K562 (cell line): ENCODE measurements around the gene GABARAP. TPM values are rescaled to one million over a fixed set of nuclear protein-coding genes. Genes with fewer than 3 reads are reported as not detected.

ENCODE experiments used
- CHD4 ChIP-seq: fragments of 200-600 bp; sonication (generic); IDR thresholded peaks from 3 replicates; pipeline ENCODE4 v1.6.1; 2012; ENCODE audit warnings: low read depth, mild to moderate bottlenecking, mixed read lengths, low read length, inconsistent platforms; ENCODE audit not compliant: insufficient read depth, insufficient replicate concordance, poor library complexity, severe bottlenecking
- FOXP1 ChIP-seq: sonication (generic); formaldehyde crosslinking; IDR thresholded peaks from 2 replicates; pipeline ENCODE4 v1.8.0; 2022; ENCODE audit warnings: mild to moderate bottlenecking, missing genetic modification reagents
- GTF2F1 ChIP-seq: IDR thresholded peaks from 2 replicates; pipeline ENCODE4 v1.6.1; 2011; ENCODE audit warnings: low read depth, low read length, improper control_type of control experiment
- HBP1 ChIP-seq: fragments of 450-650 bp; formaldehyde crosslinking; IDR thresholded peaks from 2 replicates; pipeline ENCODE4 v1.4.0; 2022; ENCODE audit warnings: missing genetic modification characterization
- NFRKB ChIP-seq: fragments of 450-650 bp; IDR thresholded peaks from 2 replicates; pipeline ENCODE4 v1.6.1; 2016; ENCODE audit warnings: low read depth
- NKRF ChIP-seq: fragments of 450-650 bp; IDR thresholded peaks from 2 replicates; pipeline ENCODE4 v1.6.1; 2016; ENCODE audit warnings: borderline replicate concordance
- RUNX1 ChIP-seq: sonication (generic); IDR thresholded peaks from 2 replicates; pipeline ENCODE4 v1.6.1; 2016; ENCODE audit warnings: antibody characterized with exemption, low read depth
- polyA plus RNA-seq, 8 experiments: library from polyadenylated mRNA; depleted of rRNA in 4 of 8; stranded (reverse) in 5 of 8; unstranded in 3 of 8; fragments of >200 nt; fragmentation: Nextera tagmentation in 2 of 8; fragmentation: Illumina TruSeq in 1 of 8; extraction: Ambion mirVana in 2 of 8; extraction: Trizol in 1 of 8; gene quantifications; 2 replicates each; pipeline versions ENCODE4 v1.2.1 to v1.2.3, GENCODE V29; 2011 to 2014; ENCODE audit warnings: inconsistent platforms in 1 of 8, missing spikeins in 1 of 8
- total RNA-seq, 7 experiments: library from RNA; depleted of rRNA in 6 of 7; stranded (reverse); fragments of >200 nt in 6 of 7; fragmentation: Illumina TruSeq in 2 of 7; extraction: Trizol in 2 of 7; gene quantifications; 2 replicates each; pipeline versions ENCODE4 v1.2.1 to v1.2.3, GENCODE V29; 2011 to 2021; ENCODE audit warnings: low replicate concordance in 1 of 7
- TF ChIP-seq, protein P1 (sequence below): fragments of 450-650 bp; IDR thresholded peaks from 2 replicates; pipeline ENCODE4 v1.6.1; 2017; ENCODE audit warnings: antibody characterized with exemption, mild to moderate bottlenecking
- TF ChIP-seq, protein P2 (sequence below), 2 experiments: fragments of 200-800 bp in 1 of 2; sonication (Bioruptor generic) in 1 of 2; sonication (generic) in 1 of 2; formaldehyde crosslinking in 1 of 2; IDR thresholded peaks in 1 of 2; conservative IDR thresholded peaks in 1 of 2; 2 replicates each; pipeline versions ENCODE4 v1.5.0 to v1.6.1; 2016 to 2020; ENCODE audit warnings: missing compliant biosample characterization in 1 of 2, missing genetic modification characterization in 1 of 2, missing genetic modification reagents in 1 of 2
- TF ChIP-seq, protein P3 (sequence below), 2 experiments: fragments of 450-650 bp; IDR thresholded peaks; 2 replicates each; pipeline ENCODE4 v1.6.1; 2018; ENCODE audit warnings: mild to moderate bottlenecking in 2 of 2, low read depth in 1 of 2; ENCODE audit not compliant: partially characterized antibody in 2 of 2

GABARAP gene
- total and polyA plus RNA-seq, 9 of the 15 experiments (the other 6 are each of a cell fraction or from before 2014, with no cell fraction given), result 47.5 to 373 (median 152) TPM

GRCh38 chr17:7241783-7242716, at the start of gene GABARAP (continued):
- TF ChIP-seq, protein P1, sequence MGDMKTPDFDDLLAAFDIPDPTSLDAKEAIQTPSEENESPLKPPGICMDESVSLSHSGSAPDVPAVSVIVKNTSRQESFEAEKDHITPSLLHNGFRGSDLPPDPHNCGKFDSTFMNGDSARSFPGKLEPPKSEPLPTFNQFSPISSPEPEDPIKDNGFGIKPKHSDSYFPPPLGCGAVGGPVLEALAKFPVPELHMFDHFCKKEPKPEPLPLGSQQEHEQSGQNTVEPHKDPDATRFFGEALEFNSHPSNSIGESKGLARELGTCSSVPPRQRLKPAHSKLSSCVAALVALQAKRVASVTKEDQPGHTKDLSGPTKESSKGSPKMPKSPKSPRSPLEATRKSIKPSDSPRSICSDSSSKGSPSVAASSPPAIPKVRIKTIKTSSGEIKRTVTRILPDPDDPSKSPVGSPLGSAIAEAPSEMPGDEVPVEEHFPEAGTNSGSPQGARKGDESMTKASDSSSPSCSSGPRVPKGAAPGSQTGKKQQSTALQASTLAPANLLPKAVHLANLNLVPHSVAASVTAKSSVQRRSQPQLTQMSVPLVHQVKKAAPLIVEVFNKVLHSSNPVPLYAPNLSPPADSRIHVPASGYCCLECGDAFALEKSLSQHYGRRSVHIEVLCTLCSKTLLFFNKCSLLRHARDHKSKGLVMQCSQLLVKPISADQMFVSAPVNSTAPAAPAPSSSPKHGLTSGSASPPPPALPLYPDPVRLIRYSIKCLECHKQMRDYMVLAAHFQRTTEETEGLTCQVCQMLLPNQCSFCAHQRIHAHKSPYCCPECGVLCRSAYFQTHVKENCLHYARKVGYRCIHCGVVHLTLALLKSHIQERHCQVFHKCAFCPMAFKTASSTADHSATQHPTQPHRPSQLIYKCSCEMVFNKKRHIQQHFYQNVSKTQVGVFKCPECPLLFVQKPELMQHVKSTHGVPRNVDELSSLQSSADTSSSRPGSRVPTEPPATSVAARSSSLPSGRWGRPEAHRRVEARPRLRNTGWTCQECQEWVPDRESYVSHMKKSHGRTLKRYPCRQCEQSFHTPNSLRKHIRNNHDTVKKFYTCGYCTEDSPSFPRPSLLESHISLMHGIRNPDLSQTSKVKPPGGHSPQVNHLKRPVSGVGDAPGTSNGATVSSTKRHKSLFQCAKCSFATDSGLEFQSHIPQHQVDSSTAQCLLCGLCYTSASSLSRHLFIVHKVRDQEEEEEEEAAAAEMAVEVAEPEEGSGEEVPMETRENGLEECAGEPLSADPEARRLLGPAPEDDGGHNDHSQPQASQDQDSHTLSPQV, result no peak
- TF ChIP-seq, protein P2, sequence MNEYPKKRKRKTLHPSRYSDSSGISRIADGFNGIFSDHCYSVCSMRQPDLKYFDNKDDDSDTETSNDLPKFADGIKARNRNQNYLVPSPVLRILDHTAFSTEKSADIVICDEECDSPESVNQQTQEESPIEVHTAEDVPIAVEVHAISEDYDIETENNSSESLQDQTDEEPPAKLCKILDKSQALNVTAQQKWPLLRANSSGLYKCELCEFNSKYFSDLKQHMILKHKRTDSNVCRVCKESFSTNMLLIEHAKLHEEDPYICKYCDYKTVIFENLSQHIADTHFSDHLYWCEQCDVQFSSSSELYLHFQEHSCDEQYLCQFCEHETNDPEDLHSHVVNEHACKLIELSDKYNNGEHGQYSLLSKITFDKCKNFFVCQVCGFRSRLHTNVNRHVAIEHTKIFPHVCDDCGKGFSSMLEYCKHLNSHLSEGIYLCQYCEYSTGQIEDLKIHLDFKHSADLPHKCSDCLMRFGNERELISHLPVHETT (CRISPR knock-in tag; conservative IDR thresholded peaks at IDR 0.05 in 1 of 2, IDR thresholded peaks at IDR 0.05 in 1 of 2), result peak in 1 of 2 experiments; percentile 31; a peak in 1 of 4 replicates
- TF ChIP-seq NKRF (peak; percentile 66), CHD4 (no peak), RUNX1 (no peak), FOXP1 (CRISPR knock-in tag) (0 out of 2 replicates have a peak, but pooled peaks have one; percentile 58), HBP1 (CRISPR knock-in tag) (no peak), NFRKB (peak; percentile 78), GTF2F1 (no peak)
- TF ChIP-seq, protein P3, sequence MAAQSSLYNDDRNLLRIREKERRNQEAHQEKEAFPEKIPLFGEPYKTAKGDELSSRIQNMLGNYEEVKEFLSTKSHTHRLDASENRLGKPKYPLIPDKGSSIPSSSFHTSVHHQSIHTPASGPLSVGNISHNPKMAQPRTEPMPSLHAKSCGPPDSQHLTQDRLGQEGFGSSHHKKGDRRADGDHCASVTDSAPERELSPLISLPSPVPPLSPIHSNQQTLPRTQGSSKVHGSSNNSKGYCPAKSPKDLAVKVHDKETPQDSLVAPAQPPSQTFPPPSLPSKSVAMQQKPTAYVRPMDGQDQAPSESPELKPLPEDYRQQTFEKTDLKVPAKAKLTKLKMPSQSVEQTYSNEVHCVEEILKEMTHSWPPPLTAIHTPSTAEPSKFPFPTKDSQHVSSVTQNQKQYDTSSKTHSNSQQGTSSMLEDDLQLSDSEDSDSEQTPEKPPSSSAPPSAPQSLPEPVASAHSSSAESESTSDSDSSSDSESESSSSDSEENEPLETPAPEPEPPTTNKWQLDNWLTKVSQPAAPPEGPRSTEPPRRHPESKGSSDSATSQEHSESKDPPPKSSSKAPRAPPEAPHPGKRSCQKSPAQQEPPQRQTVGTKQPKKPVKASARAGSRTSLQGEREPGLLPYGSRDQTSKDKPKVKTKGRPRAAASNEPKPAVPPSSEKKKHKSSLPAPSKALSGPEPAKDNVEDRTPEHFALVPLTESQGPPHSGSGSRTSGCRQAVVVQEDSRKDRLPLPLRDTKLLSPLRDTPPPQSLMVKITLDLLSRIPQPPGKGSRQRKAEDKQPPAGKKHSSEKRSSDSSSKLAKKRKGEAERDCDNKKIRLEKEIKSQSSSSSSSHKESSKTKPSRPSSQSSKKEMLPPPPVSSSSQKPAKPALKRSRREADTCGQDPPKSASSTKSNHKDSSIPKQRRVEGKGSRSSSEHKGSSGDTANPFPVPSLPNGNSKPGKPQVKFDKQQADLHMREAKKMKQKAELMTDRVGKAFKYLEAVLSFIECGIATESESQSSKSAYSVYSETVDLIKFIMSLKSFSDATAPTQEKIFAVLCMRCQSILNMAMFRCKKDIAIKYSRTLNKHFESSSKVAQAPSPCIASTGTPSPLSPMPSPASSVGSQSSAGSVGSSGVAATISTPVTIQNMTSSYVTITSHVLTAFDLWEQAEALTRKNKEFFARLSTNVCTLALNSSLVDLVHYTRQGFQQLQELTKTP (IDR thresholded peaks at IDR 0.05; ENCODE audit: low read depth in 1 of 2, partially characterized antibody in 2 of 2), result no peak
